ENCODE data around the gene YWHAG.
"Not testable (repeated sequence)": the region's sequence is repeated elsewhere in the genome, so short reads cannot be mapped to it uniquely, and the experiment has no call there.

Gene YWHAG

GRCh38 chr7:76316984-76317781 lies 41.6 kb downstream of the YWHAG start:
- no peak for DNase-seq

DNA sequence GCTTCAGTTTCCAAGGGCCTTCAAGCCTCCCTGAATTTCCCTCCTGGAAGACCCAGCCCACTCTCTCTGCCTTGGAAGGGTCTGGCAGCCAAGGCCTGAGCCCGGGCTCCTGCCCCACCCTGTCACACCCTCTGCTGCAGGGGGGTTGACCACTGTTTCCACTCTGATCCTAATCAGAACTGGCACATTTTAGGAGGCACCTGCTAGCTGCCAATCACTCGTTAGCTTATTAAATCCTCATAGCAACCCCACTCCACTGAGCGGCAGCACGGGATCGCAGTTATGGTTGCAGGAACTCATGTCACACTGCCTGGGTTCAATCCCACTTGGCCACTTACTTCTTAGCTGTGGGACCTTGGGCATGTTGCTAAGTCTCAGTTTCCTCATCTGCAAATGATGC lies 43.4 kb downstream of the YWHAG start:
- no peak for DNase-seq

GRCh38 chr7:76314740-76315139 lies 44.1 kb downstream of the YWHAG start:
- not testable (repeated sequence) for DNase-seq

GRCh38 chr7:76314042-76314721 lies 44.6 kb downstream of the YWHAG start:
- DNase-seq, result peak; percentile 95

DNA sequence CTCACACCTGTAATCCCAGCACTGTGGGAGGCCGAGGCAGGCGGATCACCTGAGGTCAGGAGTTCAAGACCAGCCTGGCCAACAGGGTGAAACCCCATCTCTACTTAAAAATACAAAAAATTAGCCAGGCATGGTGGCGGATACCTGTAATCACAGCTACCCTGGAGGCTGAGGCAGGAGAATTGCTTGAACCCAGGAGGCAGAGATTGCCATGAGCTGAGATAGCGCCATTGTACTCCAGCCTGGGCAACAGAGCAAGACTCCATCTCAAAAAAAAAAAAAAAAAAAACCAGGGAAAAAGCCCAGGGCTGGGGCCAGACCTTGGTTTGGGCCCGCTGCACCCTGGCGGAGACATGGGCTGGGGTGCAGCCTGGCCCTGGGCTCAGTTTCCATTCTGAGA lies 47.0 kb downstream of the YWHAG start:
- not testable (repeated sequence) for DNase-seq

DNA sequence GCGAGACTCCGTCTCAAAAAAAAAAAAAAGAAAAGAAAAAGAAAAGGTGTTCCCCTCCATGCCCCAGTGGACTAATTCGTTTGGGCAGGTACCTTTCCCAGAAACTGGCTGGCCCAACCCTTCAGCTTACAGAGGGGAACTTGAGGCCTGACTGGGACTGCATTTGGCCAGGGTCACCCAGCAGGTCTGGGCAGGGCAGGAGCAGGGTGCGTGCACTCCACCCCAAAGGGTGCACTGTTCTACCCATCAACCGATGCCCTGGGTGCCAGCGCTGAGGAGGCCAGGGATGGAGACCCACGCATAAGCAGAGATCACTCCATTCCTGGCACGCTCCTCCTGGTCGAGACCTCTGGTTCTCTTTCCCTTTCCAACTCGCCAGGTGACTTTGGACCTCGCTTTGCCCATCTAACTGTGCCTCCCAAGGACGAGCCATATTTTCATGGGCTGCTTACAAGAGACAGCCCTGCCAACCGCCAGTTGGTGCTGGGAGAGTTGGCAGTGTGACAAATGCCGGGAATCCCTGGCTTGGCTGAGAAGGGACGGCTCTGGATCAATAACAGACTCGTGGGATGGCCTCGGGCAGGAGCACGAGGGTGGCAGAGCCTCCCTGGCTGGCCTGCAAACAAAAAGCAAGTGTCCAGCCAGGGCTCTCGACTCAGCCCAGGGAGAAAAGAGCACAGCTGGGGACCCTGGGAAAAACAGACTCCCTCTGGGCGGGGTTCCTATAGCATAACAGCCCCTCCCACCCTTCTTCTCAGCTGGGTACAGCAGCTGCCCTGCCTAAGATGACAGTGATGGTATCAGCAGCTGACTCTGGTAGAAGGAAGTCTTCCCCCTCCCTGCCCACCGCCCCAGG lies 48.5 kb downstream of the YWHAG start:
- DNase-seq, result no peak

DNA sequence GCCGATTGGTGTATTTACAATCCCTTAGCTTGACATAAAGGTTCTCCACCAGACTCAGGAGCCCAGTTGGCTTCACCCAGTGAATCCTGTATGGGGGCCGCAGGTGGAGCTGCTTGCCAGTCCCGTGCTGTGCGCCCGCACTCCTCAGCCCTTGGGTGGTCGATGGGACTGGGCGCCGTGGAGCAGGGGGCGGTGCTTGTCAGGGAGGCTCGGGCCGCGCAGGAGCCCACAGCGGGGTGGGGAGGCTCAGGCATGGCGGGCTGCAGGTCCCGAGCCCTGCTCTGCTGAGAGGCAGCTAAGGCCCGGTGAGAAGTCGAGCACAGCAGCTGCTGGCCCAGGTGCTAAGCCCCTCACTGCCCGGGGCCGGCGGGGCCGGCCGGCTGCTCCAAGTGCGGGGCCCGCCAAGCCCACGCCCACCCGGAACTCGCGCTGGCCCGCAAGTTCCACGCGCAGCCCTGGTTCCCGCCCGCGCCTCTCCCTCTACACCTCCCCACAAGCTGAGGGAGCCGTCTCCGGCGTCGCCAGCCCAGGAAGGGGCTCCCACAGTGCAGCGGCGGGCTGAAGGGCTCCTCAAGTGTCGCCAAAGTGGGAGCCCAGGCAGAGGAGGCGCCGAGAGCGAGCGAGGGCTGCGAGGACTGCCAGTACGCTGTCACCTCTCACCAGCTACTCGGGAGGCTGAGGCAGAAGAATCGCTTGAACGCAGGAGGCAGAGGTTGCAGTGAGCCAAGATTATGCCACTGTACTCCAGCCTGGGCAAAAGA lies 49.3 kb downstream of the YWHAG start:
- not testable (repeated sequence) for DNase-seq

DNA sequence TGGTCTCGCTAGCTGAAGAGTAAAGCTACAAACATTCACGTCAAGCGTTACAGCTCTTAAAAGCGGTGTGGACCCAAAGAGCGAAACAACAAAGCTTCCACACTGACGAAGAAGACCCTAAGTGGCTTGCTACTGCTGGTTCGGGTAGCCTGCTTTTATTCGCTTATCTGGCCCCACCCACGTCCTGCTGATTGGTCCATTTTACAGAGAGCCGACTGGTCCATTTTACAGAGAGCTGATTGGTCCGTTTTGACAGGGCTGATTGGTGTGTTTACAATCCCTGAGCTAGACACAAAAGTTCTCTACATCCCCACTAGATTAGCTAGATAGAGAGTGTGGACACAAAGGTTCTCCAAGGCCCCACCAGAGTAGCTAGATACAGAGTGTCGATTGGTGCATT lies 49.9 kb downstream of the YWHAG start:
- not testable (repeated sequence) for DNase-seq

DNA sequence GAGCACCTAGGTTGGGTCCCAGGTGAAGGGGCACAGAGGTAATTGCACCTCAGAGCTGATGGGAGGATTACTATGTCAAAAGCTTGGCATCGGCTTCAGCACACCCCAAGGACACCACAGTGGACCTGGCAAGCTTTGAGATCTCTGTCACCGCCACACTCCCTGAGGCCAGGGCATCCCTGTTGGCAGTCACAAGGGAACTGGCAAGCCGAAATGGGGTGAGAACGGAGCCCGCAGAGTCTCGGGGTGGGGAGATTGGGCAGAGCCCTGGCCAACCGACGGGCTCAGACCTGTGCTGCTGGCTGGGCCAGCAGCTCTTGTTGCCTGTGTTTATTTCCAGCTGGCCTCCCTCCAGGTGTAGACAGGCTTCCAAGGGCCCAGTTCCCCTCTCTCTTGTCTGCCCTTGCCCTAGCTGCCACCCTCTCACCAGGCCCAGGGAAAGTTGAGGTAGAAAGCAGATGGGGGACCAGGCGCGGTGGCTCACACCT lies 53.9 kb downstream of the YWHAG start:
- no peak for DNase-seq

DNA sequence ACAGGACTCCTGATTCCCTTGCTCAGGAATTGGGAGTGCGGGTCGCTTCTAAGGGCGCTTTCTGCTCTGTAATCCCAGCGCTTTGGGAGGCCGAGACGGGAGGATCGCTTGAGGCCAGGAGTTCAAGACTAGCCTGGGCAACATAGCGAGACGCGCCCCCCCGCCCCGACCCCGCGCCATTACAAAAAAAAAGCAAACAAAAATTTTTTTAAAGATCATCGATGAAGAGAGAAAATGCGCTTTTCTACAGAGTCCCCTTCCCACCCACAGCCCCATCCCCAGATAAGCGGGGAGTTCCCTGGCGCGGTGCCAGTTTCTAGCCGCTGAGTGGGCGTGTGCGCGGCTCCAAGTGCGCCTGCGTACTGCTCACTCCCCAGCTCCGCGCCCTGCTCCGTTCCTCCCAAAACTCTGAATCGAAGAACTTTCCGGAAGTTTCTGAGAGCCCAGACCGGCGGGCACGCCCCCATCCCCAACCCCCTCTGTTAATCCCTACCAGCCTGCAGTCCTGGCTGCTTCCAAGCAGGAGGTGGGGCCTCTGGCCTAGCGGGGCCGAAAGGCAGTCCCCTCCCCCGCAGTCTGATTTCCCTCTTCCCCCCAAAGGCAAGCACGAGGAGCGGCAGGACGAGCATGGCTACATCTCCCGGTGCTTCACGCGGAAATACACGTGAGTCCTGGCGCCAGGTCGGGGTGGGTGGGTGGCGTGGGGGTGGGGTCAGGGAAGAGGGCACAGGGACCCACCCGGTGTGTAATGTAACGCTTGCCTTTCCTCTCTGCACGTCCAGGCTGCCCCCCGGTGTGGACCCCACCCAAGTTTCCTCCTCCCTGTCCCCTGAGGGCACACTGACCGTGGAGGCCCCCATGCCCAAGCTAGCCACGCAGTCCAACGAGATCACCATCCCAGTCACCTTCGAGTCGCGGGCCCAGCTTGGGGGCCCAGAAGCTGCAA lies 55.3 kb downstream of the YWHAG start:
- DNase-seq, result peak; percentile 78

- peak; percentile 84 for DNase-seq
Measured at GRCh38 chr7:76302347-76303201, 56.2 kb downstream of the YWHAG start, which contains the start of gene HSPB1. HSPB1 (plus strand) TSS chr7:76302673; CDS start chr7:76302713, 40 bp downstream.

DNA sequence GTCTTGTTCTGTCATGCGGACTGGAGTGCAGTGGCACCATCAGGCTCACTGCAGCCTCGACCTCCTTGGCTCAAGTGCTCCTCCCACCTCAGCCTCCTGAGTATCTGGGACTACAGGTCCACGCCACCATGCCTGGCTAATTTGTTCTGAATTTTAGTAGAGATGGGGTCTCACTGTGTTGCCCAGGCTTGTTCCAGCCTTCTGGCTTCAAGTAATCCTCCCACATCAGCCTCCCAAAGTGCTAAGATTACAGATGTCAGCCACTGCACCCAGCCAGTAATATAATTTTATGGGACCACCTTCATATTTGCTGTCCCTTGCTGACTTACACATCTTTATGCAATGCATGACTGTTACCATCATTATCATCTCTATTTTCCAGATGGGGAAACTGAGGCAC lies 57.8 kb downstream of the YWHAG start:
- DNase-seq, result no peak

GRCh38 chr7:76300166-76300731 lies 58.5 kb downstream of the YWHAG start:
- DNase-seq, result no peak

GRCh38 chr7:76296743-76297740 lies 61.7 kb downstream of the YWHAG start:
- DNase-seq, result no peak

DNA sequence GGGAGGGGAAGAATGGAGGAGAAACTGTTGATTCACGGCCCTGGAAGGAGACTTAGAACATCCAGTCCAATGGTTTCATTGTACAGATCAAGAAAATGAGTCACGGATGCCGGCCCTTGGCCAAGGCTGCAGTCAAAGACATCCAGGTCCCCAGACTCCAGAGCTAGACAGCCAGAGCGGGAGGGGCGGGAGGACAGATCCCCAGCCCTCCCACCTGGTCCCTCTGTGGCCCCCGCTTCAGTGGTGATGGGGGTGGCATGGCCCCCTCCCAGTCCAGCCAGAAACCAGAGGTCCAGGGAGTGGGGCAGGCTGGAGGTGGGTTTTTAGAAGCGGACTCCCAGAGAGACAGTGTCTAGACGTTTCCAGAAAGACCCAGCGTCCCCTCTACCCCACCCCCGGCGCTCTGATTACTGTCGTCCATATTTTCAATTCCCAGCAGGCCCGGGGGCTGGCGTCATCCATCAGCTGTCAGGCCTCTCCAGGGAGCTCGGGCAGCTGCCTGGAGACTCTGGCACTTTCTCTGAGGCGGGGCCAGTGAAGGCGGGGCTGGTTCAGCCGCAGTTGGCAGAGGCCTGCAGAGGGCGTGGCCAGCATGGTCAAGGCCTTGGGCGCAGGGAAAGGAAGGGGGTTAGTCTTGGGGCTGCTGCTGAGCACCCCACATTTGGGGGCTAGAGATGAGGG lies 64.3 kb downstream of the YWHAG start:
- peak; percentile 39 for DNase-seq

DNA sequence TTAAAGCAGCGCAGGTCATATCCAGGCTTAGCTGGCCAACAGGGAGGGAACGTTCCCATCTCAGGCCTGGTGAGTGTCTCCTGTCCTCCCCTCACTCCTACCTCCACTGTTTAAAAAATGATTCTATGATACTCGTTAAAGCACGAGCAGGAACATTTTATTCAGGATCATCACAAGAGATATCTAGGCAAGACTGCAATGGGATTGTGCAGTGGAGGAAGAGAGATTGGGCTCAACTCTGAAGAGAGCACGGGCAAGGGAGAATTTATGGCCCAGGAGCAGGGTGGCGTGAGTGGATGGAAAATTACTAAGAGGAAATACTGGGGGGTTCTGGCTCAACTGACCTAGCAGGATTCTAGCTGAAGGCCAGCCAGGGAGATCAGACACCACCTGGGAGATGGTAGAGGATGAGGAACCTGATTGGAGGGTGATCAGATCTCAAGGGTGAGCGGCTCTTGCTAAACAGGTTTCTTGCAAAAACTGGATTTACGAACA lies 65.3 kb downstream of the YWHAG start:
- no peak for DNase-seq

- DNase-seq, result not testable (repeated sequence)
Measured at GRCh38 chr7:76292911-76293310, 65.9 kb downstream of the YWHAG start.

DNA sequence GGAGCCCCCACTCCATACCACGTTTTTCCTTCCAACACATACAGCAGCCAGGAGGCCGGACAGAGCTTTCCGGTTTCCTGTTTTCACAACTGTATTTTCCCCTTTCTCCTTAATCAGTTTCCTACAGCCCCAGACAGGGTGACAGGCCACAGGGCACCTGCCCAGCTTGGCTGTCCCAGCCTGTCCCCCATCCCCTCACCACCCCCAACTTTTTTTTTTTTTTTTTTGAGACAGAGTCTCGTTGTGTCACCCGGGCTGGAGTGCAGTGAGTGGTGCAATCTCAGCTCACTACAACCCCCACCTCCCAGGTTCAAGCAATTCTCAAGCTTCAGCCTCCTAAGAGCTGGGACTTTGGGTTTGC lies 66.6 kb downstream of the YWHAG start:
- no peak for DNase-seq
